SU-DHL-6 (cell line): ENCODE data around the gene SLC38A11.

Experiments used
- H2AFZ ChIP-seq: fragments of 200-600 bp; sonication (generic); 2 replicates; pipeline ENCODE4 v1.6.1; 2014; ENCODE audit warnings: low read depth, mild to moderate bottlenecking, moderate library complexity, mixed read lengths, antibody characterized with exemption, low read length; ENCODE audit not compliant: severe bottlenecking
- H3F3A ChIP-seq: fragments of 200-600 bp; shearing (Covaris generic); 2 replicates; pipeline ENCODE4 v1.6.0; 2016; ENCODE audit warnings: antibody characterized with exemption, mild to moderate bottlenecking; ENCODE audit not compliant: insufficient read depth
- H3K27ac ChIP-seq: fragments of 200-600 bp; sonication (generic); 2 replicates; pipeline ENCODE4 v1.5.1; 2016; ENCODE audit warnings: low read depth, mild to moderate bottlenecking, low read length, moderate library complexity, mixed read lengths
- H3K27me3 ChIP-seq: fragments of 200-600 bp; sonication (generic), shearing (Covaris generic); 2 replicates; pipeline ENCODE4 v1.6.0; 2014; ENCODE audit warnings: mild to moderate bottlenecking, low read length
- H3K36me3 ChIP-seq: fragments of 200-600 bp; sonication (generic); 2 replicates; pipeline ENCODE4 v1.6.1; 2014; ENCODE audit warnings: mild to moderate bottlenecking, low read length, mixed read lengths
- H3K4me2 ChIP-seq: fragments of 300-600, 200-600 bp; shearing (Covaris generic), sonication (generic); 2 replicates; pipeline ENCODE4 v1.6.0; 2014; ENCODE audit warnings: low read length, low read depth, mild to moderate bottlenecking; ENCODE audit not compliant: poor library complexity, severe bottlenecking
- H3K4me3 ChIP-seq: fragments of 200-600 bp; sonication (generic); 2 replicates; pipeline ENCODE4 v1.5.1; 2014; ENCODE audit warnings: antibody characterized with exemption, low read length, mild to moderate bottlenecking, mixed read lengths; ENCODE audit not compliant: insufficient read depth, poor library complexity, severe bottlenecking
- H3K79me2 ChIP-seq: fragments of 200-600 bp; sonication (generic); 2 replicates; pipeline ENCODE4 v1.6.1; 2014; ENCODE audit warnings: mild to moderate bottlenecking, low read length, moderate library complexity; ENCODE audit not compliant: insufficient read depth
- H3K9ac ChIP-seq: fragments of 200-600 bp; sonication (generic); 2 replicates; pipeline ENCODE4 v1.7.0; 2014; ENCODE audit warnings: mild to moderate bottlenecking, low read length
- H3K9me2 ChIP-seq: fragments of 200-600 bp; sonication (generic); replicated peaks from 2 replicates; pipeline ENCODE4 v1.6.1; 2014; ENCODE audit warnings: low read length; ENCODE audit not compliant: insufficient read depth
- H3K9me3 ChIP-seq: fragments of 200-600 bp; sonication (generic); 2 replicates; pipeline ENCODE4 v1.6.1; 2014; ENCODE audit warnings: low read length, mixed read lengths; ENCODE audit not compliant: insufficient read depth
- H4K20me1 ChIP-seq: fragments of 200-600 bp; sonication (generic); 2 replicates; pipeline ENCODE4 v1.6.1; 2014; ENCODE audit warnings: low read depth, mild to moderate bottlenecking, antibody characterized with exemption, low read length, moderate library complexity, mixed read lengths
- EZH2phosphoT487 ChIP-seq: fragments of 200-600 bp; sonication (generic), shearing (Covaris generic); conservative IDR thresholded peaks from 2 replicates; pipeline ENCODE4 v1.6.1; 2018; ENCODE audit warnings: mild to moderate bottlenecking, antibody characterized with exemption, low read length, moderate library complexity, mixed read lengths
- TF ChIP-seq, protein P1 (sequence below): fragments of 200-600 bp; sonication (generic); IDR thresholded peaks from one replicate; pipeline ENCODE4 v1.5.1; 2017; ENCODE audit warnings: antibody characterized with exemption, mild to moderate bottlenecking, low read length, moderate library complexity; ENCODE audit not compliant: insufficient read depth, poor library complexity, severe bottlenecking

The SLC38A11 gene

DNA sequence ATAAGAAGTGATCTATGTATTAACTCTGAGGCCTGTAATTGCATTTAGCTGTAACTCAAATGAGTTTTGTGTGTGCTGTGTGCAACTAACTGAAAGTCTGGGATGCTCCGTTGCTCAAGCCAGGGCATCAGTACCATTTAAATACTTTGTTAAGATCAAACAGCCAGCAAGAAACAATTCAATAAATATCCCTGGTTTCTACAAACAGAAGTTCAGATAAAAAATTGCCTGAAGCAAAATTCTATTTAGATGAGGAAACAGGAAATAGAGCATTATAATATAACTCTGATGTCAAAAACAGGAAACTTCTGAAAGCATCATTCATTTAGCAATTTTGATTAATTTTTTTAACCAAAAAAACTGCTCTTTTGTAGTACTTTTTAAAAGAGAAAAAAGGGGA, 18.9 kb upstream of the SLC38A11 start:
- Histone ChIP-seq H3K9ac (no peak overlapping the region), H3F3A (no peaks in the 10 kb centered on the region), H3K9me2 (no peaks in the 10 kb centered on the region), H4K20me1 (no peaks in the 10 kb centered on the region), H3K9me3 (no peaks in the 10 kb centered on the region), H3K79me2 (no peaks in the 10 kb centered on the region), H3K36me3 (no peaks in the 10 kb centered on the region), H3K27ac (no peak overlapping the region), H3K4me3 (no peak overlapping the region), H2AFZ (no peak overlapping the region), H3K4me2 (no peak overlapping the region), H3K27me3 (no peaks in the 10 kb centered on the region)
- TF ChIP-seq EZH2phosphoT487 = no peak

DNA sequence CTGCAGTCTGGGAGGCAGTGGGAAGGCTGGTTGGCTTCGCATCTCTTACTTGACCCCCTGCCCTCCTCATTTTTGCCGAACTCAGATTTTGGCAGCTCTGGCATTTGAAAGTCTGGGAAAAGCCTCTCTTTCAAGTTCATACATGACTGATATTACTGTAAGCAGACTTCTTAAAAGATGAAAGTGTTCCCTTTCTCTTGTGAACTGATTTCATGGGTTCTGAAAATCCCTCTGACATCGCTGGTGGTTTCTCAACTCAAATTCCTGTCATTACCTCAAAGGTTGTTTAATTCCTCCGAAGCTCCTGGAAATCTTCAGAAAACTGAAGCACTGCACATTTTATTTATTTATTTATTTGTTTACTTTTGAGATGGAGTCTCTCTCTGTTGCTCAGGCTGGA, 16.9 kb upstream of the SLC38A11 start:
- no peaks in the 10 kb centered on the region for H4K20me1 ChIP-seq
- no peaks in the 10 kb centered on the region for H3K79me2 ChIP-seq
- H3K27me3 ChIP-seq = no peaks in the 10 kb centered on the region
- H3F3A ChIP-seq = no peaks in the 10 kb centered on the region
- H3K9ac ChIP-seq = no peak overlapping the region
- H3K27ac ChIP-seq = no peak overlapping the region
- H3K4me3 ChIP-seq = no peak overlapping the region
- no peaks in the 10 kb centered on the region for H3K9me3 ChIP-seq
- H3K36me3 ChIP-seq = no peaks in the 10 kb centered on the region
- H3K4me2 ChIP-seq = no peak overlapping the region
- H2AFZ ChIP-seq = no peak overlapping the region
- TF ChIP-seq, protein P1, sequence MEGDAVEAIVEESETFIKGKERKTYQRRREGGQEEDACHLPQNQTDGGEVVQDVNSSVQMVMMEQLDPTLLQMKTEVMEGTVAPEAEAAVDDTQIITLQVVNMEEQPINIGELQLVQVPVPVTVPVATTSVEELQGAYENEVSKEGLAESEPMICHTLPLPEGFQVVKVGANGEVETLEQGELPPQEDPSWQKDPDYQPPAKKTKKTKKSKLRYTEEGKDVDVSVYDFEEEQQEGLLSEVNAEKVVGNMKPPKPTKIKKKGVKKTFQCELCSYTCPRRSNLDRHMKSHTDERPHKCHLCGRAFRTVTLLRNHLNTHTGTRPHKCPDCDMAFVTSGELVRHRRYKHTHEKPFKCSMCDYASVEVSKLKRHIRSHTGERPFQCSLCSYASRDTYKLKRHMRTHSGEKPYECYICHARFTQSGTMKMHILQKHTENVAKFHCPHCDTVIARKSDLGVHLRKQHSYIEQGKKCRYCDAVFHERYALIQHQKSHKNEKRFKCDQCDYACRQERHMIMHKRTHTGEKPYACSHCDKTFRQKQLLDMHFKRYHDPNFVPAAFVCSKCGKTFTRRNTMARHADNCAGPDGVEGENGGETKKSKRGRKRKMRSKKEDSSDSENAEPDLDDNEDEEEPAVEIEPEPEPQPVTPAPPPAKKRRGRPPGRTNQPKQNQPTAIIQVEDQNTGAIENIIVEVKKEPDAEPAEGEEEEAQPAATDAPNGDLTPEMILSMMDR = no peak
- no peak for TF ChIP-seq EZH2phosphoT487
- H3K9me2 ChIP-seq = no peaks in the 10 kb centered on the region

DNA sequence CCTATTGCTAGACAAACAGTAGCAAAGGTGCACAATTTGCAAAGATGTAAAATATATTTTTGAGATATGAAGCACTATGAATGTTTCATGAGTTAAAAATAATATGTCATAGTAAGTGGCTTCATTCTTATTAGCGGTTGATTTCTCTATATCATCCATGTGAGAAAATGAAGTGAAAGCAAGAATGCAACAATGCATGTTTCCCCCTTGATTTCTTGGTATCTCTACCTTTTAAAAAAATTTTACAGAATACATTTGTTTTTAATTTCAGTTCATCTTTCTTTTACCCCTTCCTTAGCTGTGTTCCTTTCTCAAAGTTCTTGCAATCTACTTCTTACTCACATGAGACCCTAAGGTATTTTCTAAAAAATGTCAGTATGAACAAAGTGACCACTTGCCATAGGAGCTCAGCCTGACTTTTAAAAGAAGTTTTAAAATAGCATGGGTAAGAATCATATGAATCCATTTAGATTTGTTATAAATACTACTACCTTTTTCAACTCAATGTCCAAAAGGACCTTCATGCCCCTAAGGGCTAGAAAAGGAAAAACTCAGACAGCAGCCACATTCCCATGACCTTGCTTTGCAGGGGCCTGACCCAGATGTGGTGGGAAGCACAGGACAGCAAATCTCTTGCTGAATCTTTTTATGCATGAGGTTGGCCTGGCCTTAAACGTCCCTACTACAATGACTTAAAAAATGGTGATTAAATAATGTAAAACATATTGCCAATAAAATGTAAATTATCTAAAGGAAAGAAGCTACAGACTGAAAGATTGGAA, 14.8 kb upstream of the SLC38A11 start:
- no peaks in the 10 kb centered on the region for H3K79me2 ChIP-seq
- no peaks in the 10 kb centered on the region for H3K9me3 ChIP-seq
- H3K36me3 ChIP-seq = no peaks in the 10 kb centered on the region
- no peak overlapping the region for H3K4me2 ChIP-seq
- H3K27ac ChIP-seq = no peak overlapping the region
- H3K27me3 ChIP-seq = no peaks in the 10 kb centered on the region
- H3K9ac ChIP-seq = no peak overlapping the region
- H3K9me2 ChIP-seq = no peaks in the 10 kb centered on the region
- no peaks in the 10 kb centered on the region for H3F3A ChIP-seq
- no peak overlapping the region for H2AFZ ChIP-seq
- H4K20me1 ChIP-seq = no peaks in the 10 kb centered on the region
- no peak overlapping the region for H3K4me3 ChIP-seq
- TF ChIP-seq, protein P1 = no peak

GRCh38 chr2:164967781-164968228, 12.5 kb upstream of the SLC38A11 start:
- Histone ChIP-seq H2AFZ (no peak overlapping the region), H3K79me2 (no peaks in the 10 kb centered on the region), H3K4me3 (no peak overlapping the region), H3K27me3 (no peaks in the 10 kb centered on the region), H3F3A (no peaks in the 10 kb centered on the region), H3K36me3 (no peaks in the 10 kb centered on the region), H3K9me3 (no peaks in the 10 kb centered on the region), H3K9ac (no peak overlapping the region), H4K20me1 (no peaks in the 10 kb centered on the region), H3K9me2 (no peaks in the 10 kb centered on the region), H3K4me2 (no peak overlapping the region), H3K27ac (no peak overlapping the region)
- no peak for TF ChIP-seq EZH2phosphoT487
- TF ChIP-seq, protein P1 = no peak
